ENCODE results near the gene GRK6.
"Not testable (repeated sequence)": the region's sequence is repeated elsewhere in the genome, so short reads cannot be mapped to it uniquely, and the experiment has no call there.

The GRK6 gene

DNA sequence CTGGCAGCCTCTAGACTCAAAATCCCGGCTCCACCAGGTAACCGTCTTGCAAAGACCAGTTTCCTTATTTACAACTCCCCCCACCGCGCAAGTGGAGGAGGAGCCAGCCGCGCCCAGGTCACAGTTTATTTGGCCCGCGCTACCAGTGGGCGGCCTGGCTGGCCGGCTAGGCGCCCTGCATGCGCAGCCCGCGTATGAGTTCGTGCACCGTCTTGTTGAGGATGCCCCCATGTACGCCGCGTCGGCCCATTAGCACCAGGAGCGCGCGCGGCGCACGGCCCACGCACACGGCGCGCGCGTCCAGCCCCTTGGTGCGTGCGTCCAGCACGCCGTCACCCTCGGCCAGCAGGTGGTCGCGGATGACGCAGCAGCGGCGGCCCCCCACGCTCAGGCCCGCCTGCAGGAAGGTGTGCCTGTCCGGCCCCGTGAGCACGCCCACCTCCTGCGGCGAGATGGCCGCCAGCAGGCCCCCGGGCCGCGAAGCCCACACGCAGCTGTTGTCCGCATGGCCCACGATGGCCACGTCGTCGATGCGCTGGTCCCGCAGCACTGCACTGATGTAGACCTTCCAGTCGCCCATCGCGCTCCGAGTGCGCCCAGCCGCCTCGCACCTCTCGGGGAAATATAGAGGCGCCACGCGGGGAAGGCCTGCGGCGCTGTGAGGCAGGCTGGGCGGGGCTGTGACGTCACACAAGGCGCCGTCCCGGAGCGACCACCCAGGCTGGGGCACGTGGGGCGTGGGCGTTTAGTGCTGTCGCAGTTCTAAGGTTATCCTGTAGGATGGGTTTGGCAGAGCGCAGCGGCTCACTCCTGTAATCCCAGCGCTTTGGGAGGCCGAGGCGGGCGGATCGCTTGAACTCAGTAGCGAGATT is 26.2 kb upstream of the GRK6 start, which contains the start of gene PFN3:
PFN3 (minus strand) TSS at position 665 of the 872 bp plus-strand sequence; CDS start at position 580, 85 bp downstream.
- DNase-seq (ENCODE audit: low spot score) = no peak

DNA sequence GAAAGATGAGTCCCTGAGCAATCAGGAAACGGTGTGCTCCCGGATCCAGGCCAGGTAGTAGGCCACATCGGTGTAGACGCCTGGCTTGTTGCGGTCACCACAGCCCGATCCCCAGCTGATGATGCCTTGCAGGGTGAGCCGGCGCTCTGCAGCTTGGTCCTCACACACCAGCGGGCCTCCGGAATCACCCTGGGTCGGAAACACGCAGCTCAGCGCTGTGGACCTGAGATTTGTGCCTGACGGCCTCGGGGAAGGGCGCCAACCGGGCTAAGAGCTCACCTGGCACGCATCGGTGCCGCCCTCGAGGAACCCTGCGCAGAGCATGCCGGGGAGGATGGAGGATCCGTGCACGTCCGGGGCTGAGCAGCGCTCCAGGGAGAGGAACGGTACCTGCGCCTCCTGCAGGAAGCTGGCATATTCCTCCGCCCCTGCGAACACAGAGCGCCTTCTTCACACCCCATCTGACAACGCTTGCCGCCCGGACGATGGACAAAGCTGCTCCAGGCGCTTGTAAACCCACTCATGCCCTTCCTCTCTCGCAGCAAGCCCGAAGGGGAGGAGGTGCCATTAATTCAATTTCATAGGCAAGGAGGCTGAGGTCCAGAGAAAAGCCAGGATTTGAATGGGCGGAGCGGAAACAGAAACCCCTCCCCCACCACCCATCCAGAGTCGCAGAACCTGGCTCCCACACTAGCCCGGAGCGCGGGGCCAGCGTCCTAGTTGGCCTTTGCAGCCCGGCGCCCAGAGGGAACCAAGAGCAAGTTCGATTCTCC is 24.0 kb upstream of the GRK6 start:
- peak; percentile 88 for DNase-seq (ENCODE audit: low spot score)

DNA sequence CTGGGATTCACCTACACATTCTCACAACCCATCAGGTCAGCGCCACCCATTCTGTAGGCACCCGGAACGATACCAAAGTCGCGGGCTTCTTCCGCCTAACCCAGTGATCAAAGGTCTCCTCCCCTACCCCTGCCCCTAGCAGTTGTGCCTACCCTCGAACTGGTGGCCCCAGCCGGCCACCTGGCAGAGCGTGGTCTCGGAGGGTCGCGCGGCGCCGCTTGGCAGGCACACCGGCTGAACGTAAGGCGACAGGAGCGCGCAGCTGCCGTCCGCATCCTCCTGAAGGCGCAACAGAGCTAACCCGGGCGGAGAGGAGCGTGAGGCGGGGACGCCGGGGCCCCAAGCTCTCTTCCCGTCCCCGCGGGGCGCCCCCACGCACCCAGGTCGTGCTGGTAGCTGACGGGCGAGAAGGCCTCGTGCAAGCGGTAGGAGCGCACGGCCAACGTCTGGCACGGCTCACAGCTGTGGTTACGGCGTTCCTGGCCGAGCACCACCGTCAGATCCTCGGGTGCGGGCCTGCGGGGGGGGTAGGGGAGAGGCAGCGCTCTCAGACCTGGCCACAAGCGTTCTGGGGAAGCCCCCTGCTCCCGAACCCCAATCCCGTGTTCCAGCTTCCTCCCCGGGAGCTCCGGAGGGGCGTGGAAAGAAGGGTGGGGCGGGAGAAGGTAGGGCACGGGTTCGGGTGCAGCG is 23.2 kb upstream of the GRK6 start:
- DNase-seq (ENCODE audit: low spot score) = peak; percentile 33

DNA sequence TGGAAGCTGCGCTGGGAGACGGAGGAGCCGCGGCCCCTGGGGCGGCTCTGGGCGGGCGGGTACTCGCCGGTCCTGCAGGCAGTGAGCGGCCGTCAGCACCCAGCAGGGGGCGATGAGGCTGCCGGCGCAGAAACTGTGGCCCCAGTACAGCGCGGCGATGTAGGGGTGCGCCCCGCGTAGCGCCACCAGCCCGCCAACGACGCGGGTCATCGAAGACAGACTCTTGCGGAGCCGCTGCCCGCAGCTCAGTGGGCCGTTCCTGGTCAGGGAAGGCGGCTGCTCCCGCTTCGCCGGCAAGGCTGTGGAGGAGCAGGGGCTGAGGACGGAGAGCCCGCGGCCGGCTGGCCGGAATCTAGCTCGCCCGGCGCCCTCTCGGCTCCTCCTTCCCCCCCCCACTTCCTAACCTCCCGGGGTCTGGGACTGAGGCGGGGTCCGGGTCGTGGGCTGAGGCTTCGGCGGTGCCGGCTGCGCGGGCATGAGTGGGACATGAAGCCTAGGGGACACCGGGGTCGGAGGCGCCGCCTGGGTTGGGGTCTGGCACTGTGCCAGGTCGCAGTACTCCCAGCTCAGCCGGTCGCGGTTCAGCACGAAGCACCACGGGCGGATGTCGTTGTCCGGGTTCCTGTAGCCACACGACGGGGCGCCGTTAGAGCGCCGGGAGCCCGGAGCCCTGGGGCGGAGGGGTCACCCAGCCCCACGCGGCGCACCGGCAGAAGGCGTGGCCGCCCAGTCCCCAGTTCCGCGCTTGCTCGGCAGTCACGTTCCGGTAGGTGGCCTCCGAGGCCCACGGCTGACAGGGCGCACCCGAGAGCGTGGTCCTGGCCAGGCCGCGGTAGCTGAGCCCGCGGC is 22.5 kb upstream of the GRK6 start:
- peak; percentile 91 for DNase-seq (ENCODE audit: low spot score)

DNA sequence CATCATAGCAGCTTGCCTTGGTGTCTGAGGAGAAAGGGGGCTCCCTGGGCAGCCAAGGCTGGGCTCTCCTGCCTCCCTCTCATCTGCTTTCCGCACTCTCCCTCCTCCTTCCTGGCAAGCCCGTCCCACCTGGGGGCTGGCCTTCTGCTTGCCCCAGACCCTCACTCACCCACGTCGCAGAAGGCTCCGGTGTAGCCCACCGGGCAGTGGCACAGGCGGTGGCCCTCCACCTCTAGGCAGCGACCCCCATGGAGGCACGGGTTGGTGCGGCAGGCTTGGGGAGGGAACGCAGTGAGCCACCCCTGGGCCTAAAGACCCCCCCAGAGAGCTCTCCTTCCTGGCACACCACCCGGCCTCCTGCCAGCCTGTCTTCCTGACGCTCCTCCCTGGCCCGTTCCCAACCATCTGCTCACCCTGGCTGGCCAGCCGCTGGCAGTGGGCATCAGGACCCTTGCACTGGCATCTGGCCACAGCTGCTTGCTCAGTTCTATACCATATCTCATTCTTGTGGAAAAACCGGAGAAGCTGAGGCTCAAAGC is 21.8 kb upstream of the GRK6 start:
- DNase-seq (ENCODE audit: low spot score) = no peak

DNA sequence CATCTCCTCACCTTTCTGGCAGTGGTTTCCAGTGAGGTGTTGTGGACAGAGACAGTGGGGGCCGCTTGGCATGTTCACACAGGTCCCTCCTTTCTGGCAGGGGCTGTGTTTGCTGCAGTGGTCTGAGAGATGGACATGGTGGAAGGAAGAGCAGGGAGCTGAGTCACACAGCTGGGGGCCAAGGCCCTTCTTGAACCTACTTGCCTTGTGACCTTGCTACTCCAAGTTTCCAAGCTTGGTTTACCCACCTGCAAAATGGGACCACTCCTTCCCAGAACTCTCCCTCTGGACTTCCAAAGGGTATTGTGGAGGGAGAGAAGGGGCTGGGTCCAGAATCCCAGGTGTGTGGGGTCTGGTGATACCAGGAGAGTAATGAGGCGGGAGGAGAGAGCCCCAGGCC is 21.2 kb upstream of the GRK6 start:
- no peak for DNase-seq (ENCODE audit: low spot score)

DNA sequence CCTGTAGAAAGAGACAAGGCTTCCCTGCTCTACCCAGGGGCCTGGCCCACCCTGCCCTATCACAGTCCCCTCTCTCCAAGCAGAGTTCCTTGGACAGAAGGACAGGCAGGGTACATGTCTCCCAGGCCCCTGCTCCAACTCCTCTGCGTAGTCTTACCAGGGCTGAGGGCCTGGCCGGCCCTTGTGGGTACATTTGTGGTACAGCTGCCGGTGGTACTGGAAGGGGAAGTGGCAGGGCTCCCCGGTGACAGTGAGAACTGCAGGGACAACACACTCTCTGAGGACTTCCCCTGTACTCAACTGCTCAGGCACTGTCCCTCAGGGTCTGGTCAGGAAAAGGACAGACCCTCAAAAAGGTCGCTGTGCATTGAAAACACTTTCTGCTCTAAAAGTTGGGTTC is 20.7 kb upstream of the GRK6 start:
- DNase-seq (ENCODE audit: low spot score) = no peak

DNA sequence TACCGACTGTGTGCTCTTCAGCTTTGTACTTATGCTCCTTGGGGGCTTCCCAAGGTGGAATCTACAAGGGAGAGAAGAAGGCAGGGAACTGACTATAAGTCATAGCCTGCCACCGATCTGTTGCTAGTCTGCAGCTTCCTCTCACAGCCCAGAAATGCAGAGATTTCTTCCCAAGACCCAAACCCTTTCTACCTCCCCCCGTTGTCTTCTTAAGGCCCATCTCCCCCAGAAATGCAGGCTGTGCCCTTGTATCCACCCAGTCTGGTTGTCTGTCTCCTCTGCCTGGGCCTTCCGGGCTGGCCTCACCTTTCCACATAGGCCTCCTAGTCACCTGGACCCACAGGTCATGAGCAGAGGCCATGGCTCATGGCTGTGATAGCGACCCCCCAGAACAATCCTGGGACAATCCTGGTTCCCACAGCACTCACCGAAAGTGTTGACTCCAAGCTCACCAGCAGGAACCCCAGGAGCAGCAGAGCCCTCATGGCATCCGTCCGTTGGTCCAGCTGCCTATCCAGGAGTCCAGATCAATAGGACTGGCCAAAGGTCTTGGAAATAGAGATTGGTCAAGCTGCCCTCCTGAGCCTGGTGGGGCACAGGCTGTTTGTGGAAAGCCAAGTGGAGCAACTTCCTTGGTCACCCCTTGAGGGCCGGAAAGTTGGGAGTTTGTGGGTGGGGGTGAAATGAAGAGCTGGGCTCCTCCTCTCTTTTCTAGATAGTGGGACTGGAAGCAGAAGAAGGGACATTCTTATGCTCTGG is 17.3 kb upstream of the GRK6 start, which contains the start of gene F12:
F12 (minus strand) TSS at position 522 of the 759 bp plus-strand sequence; CDS start at position 485, 37 bp downstream.
- DNase-seq (ENCODE audit: low spot score) = no peak

DNA sequence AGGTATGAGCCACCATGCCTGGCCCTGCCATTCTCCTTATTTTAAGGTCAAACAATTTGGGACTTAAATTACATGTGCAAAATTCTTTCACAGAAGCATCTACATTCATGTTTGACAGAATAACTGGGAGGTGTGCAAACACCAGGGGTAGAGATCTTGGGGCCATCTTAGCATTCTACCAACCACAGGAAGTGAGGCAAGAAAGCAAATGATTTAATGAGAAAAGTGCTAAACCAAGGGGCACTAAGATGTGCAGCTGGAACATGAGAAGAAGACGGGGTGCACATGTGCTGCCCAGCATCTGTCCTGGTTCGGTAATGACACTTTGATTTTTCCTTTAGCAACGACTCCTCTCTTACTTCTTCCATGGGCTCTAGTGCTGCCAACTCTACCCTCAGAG is 15.9 kb upstream of the GRK6 start:
- no peak for DNase-seq (ENCODE audit: low spot score)

DNA sequence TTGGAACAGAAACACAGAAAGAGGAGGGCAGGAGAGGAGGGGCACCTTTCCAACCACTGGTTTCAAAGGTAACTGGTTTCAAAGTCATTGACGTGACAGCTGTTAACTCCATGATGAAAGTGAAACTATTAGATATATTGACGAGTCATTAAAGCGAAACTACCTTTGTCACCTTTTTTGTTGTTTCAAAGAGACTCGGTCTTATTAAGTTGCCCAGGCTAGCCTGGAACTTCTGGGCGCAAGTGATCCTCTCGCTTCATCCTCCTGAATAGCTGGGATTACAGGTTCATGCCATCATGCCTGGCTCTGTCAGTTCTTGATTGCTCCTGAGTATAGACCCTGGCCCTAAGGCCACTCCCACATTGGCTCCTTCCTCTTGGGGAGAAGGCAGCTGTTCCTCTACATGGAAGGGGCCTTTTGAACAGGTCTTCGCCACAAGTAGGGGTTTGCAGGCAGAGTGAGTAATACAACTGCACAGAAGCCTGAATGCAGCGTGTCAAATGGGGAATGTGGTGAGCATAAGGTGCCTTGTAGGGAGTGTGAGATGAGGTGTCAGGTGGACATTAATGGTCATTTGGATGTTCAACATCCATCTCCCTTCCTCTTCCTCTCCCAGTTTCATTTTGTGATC is 13.8 kb upstream of the GRK6 start:
- DNase-seq (ENCODE audit: low spot score) = no peak

DNA sequence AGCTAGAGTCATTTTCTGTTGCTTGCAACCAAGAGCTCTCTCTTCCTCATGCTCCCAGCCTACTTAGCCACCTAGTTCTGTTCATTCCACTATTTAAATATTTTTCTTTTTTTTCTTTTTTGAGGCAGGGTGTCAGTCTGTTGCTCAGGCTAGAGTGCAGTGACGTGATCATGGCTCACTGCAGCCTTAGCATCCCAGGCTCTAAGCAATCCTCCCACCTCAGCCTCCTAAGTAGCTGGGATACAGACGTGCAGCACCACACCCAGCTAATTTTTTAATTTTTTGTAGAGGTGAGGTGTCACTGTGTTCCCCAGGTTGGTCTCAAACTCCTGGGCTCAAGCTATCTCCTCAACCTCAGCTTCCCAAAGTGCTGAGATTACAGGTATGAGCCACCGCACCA is 12.0 kb upstream of the GRK6 start:
- DNase-seq (ENCODE audit: low spot score) = no peak

DNA sequence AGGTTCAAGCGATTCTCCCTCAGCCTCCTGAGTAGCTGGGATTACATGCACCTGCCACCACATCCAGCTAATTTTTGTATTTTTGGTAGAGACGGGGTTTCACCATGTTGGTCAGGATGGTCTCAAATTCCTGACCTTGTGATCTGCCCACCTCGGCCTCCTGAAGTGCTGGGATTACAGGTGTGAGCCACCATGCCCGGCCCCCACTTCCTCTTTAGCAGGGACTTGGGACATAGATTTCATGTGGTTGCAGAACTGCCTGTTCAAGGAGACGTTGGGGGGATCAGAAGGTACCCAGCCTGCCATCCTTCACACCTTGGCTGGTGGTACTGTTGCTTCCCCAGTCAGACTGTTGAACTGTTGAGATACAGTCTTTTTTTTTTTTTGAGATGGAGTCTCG is 9.4 kb upstream of the GRK6 start:
- DNase-seq (ENCODE audit: low spot score) = not testable (repeated sequence)

DNA sequence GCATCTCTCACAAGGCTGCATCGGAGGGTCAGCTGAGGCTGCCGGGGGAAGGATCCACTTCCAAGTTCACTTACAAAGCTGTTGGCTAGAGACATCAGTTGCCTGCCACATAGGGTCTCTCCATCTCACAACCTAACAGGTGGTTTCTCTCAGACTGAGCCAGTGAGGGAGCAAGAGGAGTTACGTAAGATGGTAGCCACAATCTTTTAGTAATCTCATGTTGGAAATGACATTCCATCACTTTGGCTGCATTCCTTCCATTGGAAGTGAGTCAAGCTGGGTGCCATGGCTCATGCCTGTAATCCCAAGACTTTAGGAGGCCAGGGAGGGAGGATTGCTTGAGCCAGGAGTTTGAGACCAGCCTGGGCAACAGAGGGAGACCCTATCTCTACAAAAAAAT is 7.4 kb upstream of the GRK6 start:
- no peak for DNase-seq (ENCODE audit: low spot score)

DNA sequence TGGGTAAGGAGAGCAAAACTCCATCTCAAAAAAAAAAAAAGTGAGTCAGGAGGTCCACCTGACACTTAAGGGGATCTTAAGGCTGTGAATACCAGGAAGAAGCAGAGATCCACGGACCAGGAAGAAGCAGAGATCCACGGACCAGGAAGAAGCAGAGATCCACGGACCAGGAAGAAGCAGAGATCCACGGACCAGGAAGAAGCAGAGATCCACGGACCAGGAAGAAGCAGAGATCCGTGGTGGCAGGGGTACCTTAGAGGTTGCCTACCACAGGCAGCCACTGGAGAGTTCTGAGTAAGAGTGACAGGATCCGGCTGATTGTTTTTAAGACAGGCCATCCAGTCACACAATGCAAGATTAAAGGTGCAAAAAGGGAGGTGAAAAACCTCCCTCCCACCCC is 6.0 kb upstream of the GRK6 start:
- not testable (repeated sequence) for DNase-seq (ENCODE audit: low spot score)

DNA sequence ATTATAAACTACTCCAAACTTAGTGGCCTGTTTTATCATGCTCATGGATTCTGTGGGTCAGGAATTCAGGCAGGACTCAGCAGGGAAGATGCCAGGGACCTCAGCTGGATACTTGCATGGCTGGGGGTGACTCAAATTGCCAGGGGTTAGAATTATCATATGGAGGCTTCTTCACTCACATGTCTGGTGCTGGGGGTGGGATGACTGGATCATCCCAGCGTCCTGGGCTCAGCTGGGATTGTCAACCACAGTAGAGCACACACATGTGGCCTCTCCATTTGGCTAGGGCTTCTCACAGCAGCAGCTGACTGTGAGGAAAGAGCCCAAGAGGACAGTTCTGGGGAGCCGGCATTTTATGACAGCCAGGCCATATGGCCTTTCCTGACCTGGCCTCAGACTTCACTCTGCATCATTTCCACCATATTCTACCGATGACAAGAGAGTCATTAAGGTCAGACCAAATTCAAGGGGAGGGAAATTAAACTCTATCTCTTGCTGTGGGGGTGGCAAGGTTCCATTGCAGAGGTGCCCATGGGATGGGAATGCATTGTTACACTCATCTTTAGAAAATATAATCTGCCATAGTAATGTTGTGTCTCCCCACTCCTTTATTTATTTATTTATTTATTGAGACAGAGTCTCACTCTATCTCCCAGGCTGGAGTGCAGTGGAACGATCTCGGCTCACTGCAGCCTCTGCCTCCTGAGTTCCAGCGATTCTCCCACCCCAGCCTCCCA is 5.2 kb upstream of the GRK6 start:
- no peak for DNase-seq (ENCODE audit: low spot score)

DNA sequence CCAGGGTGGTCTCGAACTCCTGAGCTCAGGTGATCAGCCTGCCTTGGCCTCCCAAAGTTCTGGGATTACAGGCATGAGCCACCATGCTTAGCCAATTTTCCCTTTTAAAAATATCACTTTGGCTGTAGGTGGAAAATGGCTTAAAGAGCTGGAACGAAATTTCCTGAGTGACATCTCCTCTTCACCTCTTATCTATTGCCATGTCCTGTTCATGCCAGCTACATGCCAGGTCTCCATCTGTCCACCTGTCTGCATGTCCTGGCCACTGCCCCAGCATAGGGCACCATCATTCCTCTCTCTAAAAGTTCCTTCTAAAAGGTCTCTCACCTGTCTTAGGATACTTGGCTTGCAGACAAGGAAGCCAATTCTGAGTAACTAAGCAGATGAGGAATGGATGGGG is 2.8 kb upstream of the GRK6 start:
- no peak for DNase-seq (ENCODE audit: low spot score)

DNA sequence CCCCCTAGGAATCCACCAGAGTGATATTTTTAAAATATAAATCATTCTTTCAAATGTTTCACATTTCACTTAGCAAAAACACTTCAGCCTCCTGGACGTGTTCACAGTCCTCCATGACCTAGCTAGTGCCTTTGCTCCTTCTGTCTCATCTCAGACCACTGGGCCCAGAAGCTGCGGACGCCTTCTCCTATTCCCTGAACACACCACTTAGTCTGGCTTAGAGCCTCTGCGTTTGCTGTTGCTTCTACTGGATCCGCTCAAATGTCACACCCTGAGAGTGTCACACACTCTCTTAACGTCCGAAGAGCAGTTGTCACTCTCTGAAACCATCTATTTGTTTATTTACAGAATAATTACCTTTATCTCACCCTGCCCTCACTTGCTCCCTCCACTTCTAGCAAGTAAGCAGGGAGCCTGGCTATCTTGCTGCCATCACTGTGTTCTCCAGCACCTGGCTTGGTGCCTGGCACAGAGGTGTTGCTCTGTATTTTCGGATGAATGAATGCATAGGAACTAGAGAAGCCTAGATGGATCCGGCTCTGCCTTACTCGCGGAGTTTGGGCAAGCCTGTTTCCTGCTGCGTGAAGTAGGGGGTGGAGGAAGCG is 1.2 kb upstream of the GRK6 start:
- no peak for DNase-seq (ENCODE audit: low spot score)

DNA sequence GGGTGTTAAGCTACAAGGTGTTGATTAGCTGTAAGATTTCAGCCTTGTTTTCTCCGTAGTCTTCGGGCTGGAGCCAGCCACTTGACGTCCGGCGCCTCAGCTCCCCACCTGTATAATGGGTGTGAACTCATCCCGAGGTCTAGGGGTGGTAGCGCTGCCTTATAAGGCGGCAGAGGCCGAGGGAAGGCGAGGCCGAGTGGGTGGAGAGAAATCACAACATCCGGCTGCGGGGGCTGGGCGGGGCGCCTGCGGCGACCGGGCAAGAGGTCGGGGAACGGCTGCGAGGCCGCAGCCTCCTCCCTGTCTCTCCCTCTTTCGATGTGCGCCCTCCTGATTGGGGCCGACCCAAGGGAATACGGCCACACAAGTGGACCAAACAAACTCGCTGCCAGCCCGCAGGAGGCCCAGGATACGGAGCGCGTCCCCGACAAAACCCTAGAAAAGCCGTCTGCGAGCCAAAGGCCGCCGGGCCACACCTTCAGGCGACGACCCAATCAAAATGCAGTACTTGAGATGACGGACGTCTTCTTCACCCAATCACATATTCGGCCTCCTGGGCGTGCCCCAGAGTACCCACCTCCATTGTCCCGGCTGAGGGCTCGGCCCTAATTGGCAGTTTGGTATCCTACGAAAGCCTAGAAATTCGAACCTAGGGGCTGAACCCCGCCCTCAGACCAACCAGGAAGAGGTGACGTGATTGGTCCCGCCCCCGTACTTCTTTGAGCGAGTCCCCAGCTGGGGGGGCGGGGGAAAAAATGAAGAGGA is 493 bp upstream of the GRK6 start:
- DNase-seq (ENCODE audit: low spot score) = peak; percentile 100
